Osteocyte (in vitro differentiated cells): Measurements from ENCODE around the gene RDH13. TPM values are rescaled to one million over a fixed set of nuclear protein-coding genes. Genes with fewer than 3 reads are reported as not detected.
A peak's percentile ranks its signal among the peaks of the same experiment; 100 is the strongest.

Source experiments
- DNase-seq: peaks from one replicate; pipeline ENCODE4 v3.0.0; 2021; ENCODE audit warnings: mixed read lengths; ENCODE audit not compliant: unreplicated experiment; ENCODE audit errors: extremely low spot score
- H3K27ac Mint-ChIP-seq: one replicate; pipeline ENCODE4 v1.8.0; 2021; ENCODE audit warnings: mild to moderate bottlenecking, mixed read lengths; ENCODE audit not compliant: unreplicated experiment
- H3K27me3 Mint-ChIP-seq: one replicate; pipeline ENCODE4 v1.8.0; 2021; ENCODE audit warnings: mixed read lengths; ENCODE audit not compliant: unreplicated experiment
- H3K36me3 Mint-ChIP-seq: one replicate; pipeline ENCODE4 v1.8.0; 2021; ENCODE audit warnings: mixed read lengths; ENCODE audit not compliant: unreplicated experiment
- H3K4me1 Mint-ChIP-seq: one replicate; pipeline ENCODE4 v1.8.0; 2021; ENCODE audit warnings: mixed read lengths; ENCODE audit not compliant: unreplicated experiment
- H3K4me3 Mint-ChIP-seq: one replicate; pipeline ENCODE4 v1.8.0; 2021; ENCODE audit warnings: mild to moderate bottlenecking, moderate library complexity, mixed read lengths; ENCODE audit not compliant: unreplicated experiment
- H3K9me3 Mint-ChIP-seq: one replicate; pipeline ENCODE4 v1.8.0; 2021; ENCODE audit warnings: mixed read lengths; ENCODE audit not compliant: unreplicated experiment
- total RNA-seq: library from RNA; stranded (reverse); gene quantifications from 2 replicates; pipeline ENCODE4 v1.2.1, GENCODE V29; 2021
- TF ChIP-seq, protein P1 (sequence below): fragments of 200-600 bp; sonication (generic); IDR thresholded peaks from 2 replicates; pipeline ENCODE4 v1.5.0; 2021; ENCODE audit warnings: antibody characterized with exemption, mild to moderate bottlenecking, moderate library complexity

Gene RDH13
- total RNA-seq, 1 donor from 2014 or later: 15.1 TPM

DNA sequence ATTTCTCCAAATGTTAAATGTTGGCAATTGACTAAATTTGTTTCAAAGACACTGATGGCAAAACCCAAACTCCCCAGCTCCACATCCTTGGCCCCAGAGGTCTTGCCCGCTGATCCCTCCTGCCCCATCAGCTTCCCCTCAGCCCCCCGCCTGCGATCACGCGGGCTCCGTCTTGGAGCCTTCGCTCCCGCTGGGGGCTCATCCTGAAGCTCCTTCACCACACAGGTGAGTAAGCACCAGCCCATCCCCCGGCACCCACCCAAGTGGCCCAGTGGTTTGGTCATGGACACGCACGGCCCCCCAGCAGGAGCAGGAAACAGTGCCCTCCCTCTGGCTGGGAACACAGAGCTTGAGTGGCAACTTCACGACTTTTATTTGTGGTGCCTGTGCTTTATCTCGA, 27.6 kb upstream of the RDH13 start:
- DNase-seq: no peak
- TF ChIP-seq, protein P1, sequence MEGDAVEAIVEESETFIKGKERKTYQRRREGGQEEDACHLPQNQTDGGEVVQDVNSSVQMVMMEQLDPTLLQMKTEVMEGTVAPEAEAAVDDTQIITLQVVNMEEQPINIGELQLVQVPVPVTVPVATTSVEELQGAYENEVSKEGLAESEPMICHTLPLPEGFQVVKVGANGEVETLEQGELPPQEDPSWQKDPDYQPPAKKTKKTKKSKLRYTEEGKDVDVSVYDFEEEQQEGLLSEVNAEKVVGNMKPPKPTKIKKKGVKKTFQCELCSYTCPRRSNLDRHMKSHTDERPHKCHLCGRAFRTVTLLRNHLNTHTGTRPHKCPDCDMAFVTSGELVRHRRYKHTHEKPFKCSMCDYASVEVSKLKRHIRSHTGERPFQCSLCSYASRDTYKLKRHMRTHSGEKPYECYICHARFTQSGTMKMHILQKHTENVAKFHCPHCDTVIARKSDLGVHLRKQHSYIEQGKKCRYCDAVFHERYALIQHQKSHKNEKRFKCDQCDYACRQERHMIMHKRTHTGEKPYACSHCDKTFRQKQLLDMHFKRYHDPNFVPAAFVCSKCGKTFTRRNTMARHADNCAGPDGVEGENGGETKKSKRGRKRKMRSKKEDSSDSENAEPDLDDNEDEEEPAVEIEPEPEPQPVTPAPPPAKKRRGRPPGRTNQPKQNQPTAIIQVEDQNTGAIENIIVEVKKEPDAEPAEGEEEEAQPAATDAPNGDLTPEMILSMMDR: no peak
- H3K27me3 Mint-ChIP-seq: peaks cover 3% of the 10 kb centered on the region
- peak overlapping the region; percentile 11 for H3K27ac Mint-ChIP-seq
- H3K4me3 Mint-ChIP-seq: no peak overlapping the region
- H3K4me1 Mint-ChIP-seq: peaks cover 29% of the 10 kb centered on the region
- peaks cover 11% of the 10 kb centered on the region for H3K36me3 Mint-ChIP-seq
- no peaks in the 10 kb centered on the region for H3K9me3 Mint-ChIP-seq

DNA sequence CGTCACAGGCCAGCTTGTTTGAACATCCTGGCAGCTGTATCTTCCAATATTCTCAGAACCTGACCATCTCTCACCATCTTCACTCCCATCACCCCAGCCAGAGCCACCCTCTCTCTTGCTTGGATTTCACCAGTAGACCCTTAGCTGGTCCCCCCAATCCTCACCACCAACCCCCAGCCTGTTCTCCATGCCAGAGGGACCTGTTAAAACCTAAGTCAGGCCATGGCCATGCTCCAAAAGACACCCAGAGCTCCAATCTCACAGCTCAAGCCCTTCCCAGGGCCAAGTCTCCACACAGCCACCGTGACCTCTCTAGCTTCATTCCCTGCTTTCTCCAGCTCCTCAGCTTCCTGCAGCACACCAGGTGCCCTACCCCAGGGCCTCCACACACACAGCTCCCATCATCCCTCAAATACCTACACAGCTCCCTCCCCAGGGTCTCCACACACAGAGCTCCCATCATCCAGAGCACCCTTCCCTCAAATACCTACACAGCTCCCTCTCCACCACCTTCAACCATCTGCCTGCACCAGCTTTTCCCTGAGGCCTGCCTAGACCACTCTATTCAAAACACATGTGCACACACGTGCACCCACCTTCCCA, 26.5 kb upstream of the RDH13 start:
- Mint-ChIP-seq H3K4me1 (peaks cover 29% of the 10 kb centered on the region), H3K4me3 (peak overlapping the region; percentile 0)

DNA sequence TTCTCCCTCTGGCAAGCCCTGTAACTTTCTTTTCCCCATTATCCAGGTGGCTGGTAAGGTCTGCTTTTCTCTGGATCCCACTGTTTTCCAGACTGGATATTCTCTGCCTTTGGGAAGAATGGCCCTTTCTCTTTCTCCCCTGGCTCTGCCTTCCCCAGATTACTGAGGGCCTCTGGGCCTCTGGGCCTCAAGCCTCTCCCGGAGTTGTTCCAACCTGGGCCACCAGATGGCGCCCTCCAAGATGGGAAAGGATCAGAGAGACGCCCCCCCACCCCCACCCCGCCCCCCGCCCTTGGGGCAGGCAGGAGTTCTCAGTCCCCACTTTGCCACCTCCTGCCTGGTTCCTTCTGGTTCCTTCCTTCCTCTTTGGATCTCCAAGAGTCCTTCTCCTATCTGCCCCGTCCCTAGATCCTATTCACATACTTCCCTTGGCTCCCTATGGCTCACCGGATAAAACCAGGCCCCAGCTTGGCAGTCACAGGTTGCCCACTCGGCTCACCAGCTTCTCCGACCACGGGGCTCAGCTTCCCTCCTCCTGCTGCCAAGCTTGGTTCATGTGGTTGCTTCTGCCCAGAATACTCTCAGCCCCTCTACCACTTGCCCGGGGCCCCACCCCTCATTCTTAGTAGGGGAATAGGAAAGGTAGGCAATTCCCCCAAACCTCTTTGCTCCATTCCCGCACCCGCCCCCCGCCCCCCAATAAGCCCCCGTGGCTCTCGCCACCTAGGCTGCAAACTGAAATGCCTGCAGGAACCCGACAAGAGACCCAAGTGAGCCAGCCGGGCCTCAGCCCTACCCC, 25.8 kb upstream of the RDH13 start:
- Mint-ChIP-seq H3K36me3 (peaks cover 7% of the 10 kb centered on the region), H3K9me3 (no peaks in the 10 kb centered on the region), H3K27ac (peak overlapping the region; percentile 91), H3K27me3 (peaks cover 18% of the 10 kb centered on the region), H3K4me3 (peak overlapping the region; percentile 86), H3K4me1 (peaks cover 29% of the 10 kb centered on the region)
- TF ChIP-seq, protein P1: peak; percentile 93
- DNase-seq: peak; percentile 94

More for the DNA sequence above, 26.5 kb upstream of the RDH13 start:
- Mint-ChIP-seq H3K27ac (peak overlapping the region; percentile 20), H3K27me3 (peaks cover 12% of the 10 kb centered on the region), H3K36me3 (peaks cover 7% of the 10 kb centered on the region), H3K9me3 (no peaks in the 10 kb centered on the region)
- DNase-seq: no peak
- TF ChIP-seq, protein P1: no peak

DNA sequence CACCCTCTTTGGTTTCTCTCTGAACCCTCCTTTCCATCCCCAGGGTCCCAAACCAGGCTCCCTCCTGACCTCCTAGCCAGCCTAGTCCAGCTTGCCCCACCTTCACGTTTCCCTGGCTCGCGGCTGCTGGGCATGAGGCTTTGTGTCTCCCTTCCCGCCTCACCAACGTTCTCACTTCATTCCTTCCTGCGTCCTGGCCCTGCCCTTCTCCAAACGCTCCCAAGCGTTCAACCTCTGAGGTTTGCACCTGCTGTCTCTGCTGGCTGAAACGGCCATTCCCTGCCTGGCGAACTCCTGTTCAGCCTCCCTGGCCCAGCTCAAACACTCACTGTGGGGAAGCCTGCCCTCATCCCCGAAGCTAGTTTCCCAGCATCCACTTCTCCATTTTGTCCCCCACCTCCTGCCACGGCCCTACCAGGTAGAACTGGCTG, 25.1 kb upstream of the RDH13 start:
- TF ChIP-seq, protein P1: no peak
- H3K4me1 Mint-ChIP-seq: peaks cover 29% of the 10 kb centered on the region
- peak overlapping the region; percentile 91 for H3K27ac Mint-ChIP-seq
- H3K4me3 Mint-ChIP-seq: peak overlapping the region; percentile 86
- peaks cover 22% of the 10 kb centered on the region for H3K27me3 Mint-ChIP-seq
- peaks cover 7% of the 10 kb centered on the region for H3K36me3 Mint-ChIP-seq
- no peaks in the 10 kb centered on the region for H3K9me3 Mint-ChIP-seq
- DNase-seq: no peak

DNA sequence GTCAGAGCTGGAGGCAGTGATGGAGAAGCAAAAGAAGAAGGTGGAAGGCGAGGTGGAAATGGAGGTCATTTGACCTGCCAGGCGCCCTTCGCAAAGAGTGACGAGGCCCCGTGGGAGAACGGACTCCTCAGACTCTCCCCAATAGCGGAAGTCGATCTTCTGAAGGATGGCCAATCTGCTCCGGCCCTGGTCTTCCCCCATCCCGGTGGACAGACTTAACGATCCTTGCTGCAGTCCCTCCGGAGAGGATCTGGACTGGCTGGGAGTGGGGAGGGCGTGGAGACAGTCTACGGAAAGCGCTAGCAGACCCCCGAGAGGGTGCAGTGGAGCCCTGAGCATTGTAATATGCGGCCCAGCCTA, 24.6 kb upstream of the RDH13 start:
- Mint-ChIP-seq H3K27me3 (peaks cover 27% of the 10 kb centered on the region), H3K4me3 (peak overlapping the region; percentile 86), H3K9me3 (no peaks in the 10 kb centered on the region), H3K4me1 (peaks cover 30% of the 10 kb centered on the region), H3K36me3 (peaks cover 7% of the 10 kb centered on the region), H3K27ac (peak overlapping the region; percentile 81)
- no peak for DNase-seq
- TF ChIP-seq, protein P1: no peak
